SH-SY5Y (cell line): ENCODE measurements around the gene SLC25A22.

Source experiments
- GATA2 ChIP-seq: IDR thresholded peaks from 2 replicates; pipeline ENCODE4 v1.6.1; 2011; ENCODE audit warnings: mild to moderate bottlenecking, low read depth, low read length
- GATA3 ChIP-seq: IDR thresholded peaks from 2 replicates; pipeline ENCODE4 v1.6.1; 2011; ENCODE audit warnings: low read depth, mild to moderate bottlenecking, low read length, moderate library complexity

GRCh38 chr11:791658-792534, 6.2 kb downstream of the SLC25A22 start:
- TF ChIP-seq GATA2 (no peak), GATA3 (no peak)
